Ascending aorta (tissue), 2 donors: ENCODE results near the gene PDIA5. TPM values are rescaled to one million over a fixed set of nuclear protein-coding genes. Genes with fewer than 3 reads are reported as not detected.

Experiments used
- DNase-seq, 2 donors: peaks; one replicate each; pipeline ENCODE4 v3.0.0-alpha.2; 2019; ENCODE audit warnings: low spot score in 2 of 2
- H3K27ac ChIP-seq, 2 donors: fragments of 200-600 bp; sonication (generic); one replicate each; pipeline ENCODE4 v1.5.1; 2016 to 2017; ENCODE audit warnings: mild to moderate bottlenecking in 1 of 2
- H3K27me3 ChIP-seq: fragments of 200-600 bp; sonication (generic); one replicate; pipeline ENCODE4 v1.5.1; 2017
- H3K36me3 ChIP-seq, 2 donors: fragments of 200-600 bp; sonication (generic); one replicate each; pipeline ENCODE4 v1.5.1; 2016
- H3K4me1 ChIP-seq, 2 donors: fragments of 200-600 bp; sonication (generic); one replicate each; pipeline ENCODE4 v1.5.1; 2016 to 2017; ENCODE audit warnings: mild to moderate bottlenecking in 1 of 2
- H3K4me3 ChIP-seq, 2 donors: fragments of 200-600 bp; sonication (generic); one replicate each; pipeline ENCODE4 v1.5.1; 2016 to 2017; ENCODE audit warnings: mild to moderate bottlenecking in 1 of 2
- H3K9me3 ChIP-seq, 2 donors: fragments of 200-600 bp; sonication (generic); one replicate each; pipeline ENCODE4 v1.5.1; 2016
- CTCF ChIP-seq, 3 experiments: fragments of 200-600 bp in 2 of 3; fragments of 450-650 bp in 1 of 3; sonication (generic) in 2 of 3; IDR thresholded peaks; one replicate each; pipeline ENCODE4 v1.5.1; 2016 to 2019; ENCODE audit warnings: antibody characterized with exemption in 3 of 3, mild to moderate bottlenecking in 1 of 3, moderate library complexity in 1 of 3
- intact Hi-C: fragments of 100-400 bp; cut with DNase I; formaldehyde crosslinking; loops from one replicate; pipeline ENCODE4 v1.15.1; 2023
- total RNA-seq: library from RNA; depleted of rRNA; stranded (reverse); fragments of >200 nt; gene quantifications from one replicate; pipeline ENCODE4 v1.1.0, GENCODE V29; 2016

PDIA5 gene
- total RNA-seq, 1 donor from 2014 or later: 21.3 TPM

GRCh38 chr3:123152687-123153086 lies 85.9 kb downstream of the PDIA5 start:
- no peak overlapping the region for H3K27ac ChIP-seq
- H3K36me3 ChIP-seq: peaks cover 14 to 62% of the 10 kb centered on the region in 2 donors
- TF ChIP-seq CTCF (IDR thresholded peaks at IDR 0.05): no peak
- H3K4me1 ChIP-seq: no peaks in the 10 kb centered on the region
- intact Hi-C loops: no loop called here
- H3K27me3 ChIP-seq: no peaks in the 10 kb centered on the region
- H3K4me3 ChIP-seq: no peak overlapping the region
- peak in 1 of 2 donors; percentile 58 for DNase-seq
- no peaks in the 10 kb centered on the region for H3K9me3 ChIP-seq

GRCh38 chr3:123153125-123154019 lies 86.5 kb downstream of the PDIA5 start:
- no peak for TF ChIP-seq CTCF (IDR thresholded peaks at IDR 0.05)
- Histone ChIP-seq H3K27me3 (no peaks in the 10 kb centered on the region), H3K9me3 (no peaks in the 10 kb centered on the region), H3K4me1 (no peaks in the 10 kb centered on the region), H3K4me3 (no peak overlapping the region), H3K27ac (no peak overlapping the region), H3K36me3 (peaks cover 14 to 58% of the 10 kb centered on the region in 2 donors)
- DNase-seq: no peak
- intact Hi-C loops: no loop called here

GRCh38 chr3:123154020-123154985 lies 87.5 kb downstream of the PDIA5 start:
- H3K4me1 ChIP-seq: no peaks in the 10 kb centered on the region
- no peaks in the 10 kb centered on the region for H3K27me3 ChIP-seq
- intact Hi-C loops: no loop called here
- DNase-seq: no peak
- no peak overlapping the region for H3K27ac ChIP-seq
- H3K4me3 ChIP-seq: no peak overlapping the region
- peaks cover 14 to 54% of the 10 kb centered on the region in 2 donors for H3K36me3 ChIP-seq
- TF ChIP-seq CTCF (IDR thresholded peaks at IDR 0.05): no peak
- no peaks in the 10 kb centered on the region for H3K9me3 ChIP-seq

- no peak for TF ChIP-seq CTCF (IDR thresholded peaks at IDR 0.05)
- Histone ChIP-seq H3K27ac (no peak overlapping the region), H3K27me3 (no peaks in the 10 kb centered on the region), H3K4me3 (no peak overlapping the region), H3K36me3 (peaks cover 8 to 55% of the 10 kb centered on the region in 2 donors), H3K9me3 (no peaks in the 10 kb centered on the region), H3K4me1 (no peaks in the 10 kb centered on the region)
- DNase-seq: no peak
- intact Hi-C loops: no loop called here
Measured at GRCh38 chr3:123155471-123156011, 88.7 kb downstream of the PDIA5 start.

GRCh38 chr3:123156276-123156995 lies 89.6 kb downstream of the PDIA5 start:
- Histone ChIP-seq H3K9me3 (no peaks in the 10 kb centered on the region), H3K27ac (no peak overlapping the region), H3K4me1 (no peaks in the 10 kb centered on the region), H3K36me3 (peaks cover 13 to 53% of the 10 kb centered on the region in 2 donors), H3K4me3 (no peak overlapping the region), H3K27me3 (no peaks in the 10 kb centered on the region)
- intact Hi-C loops: no loop called here
- no peak for TF ChIP-seq CTCF (IDR thresholded peaks at IDR 0.05)
- no peak for DNase-seq
